CD4-positive, alpha-beta T cell (primary cell): Measurements from ENCODE around the gene HEY2. TPM values are rescaled to one million over a fixed set of nuclear protein-coding genes. Genes with fewer than 3 reads are reported as not detected.

Source experiments
- ATAC-seq: fragments of 200-7000 bp; cut with Tn5 transposase; one replicate; pipeline ENCODE4 v1.10.0; 2022; ENCODE audit warnings: mild to moderate bottlenecking; ENCODE audit not compliant: poor library complexity
- CTCF ChIA-PET: fragments of 350-600 bp; sonication (Branson Sonifier 250); formaldehyde crosslinking; loops from one replicate; lab custom pipeline; 2021; ENCODE audit warnings: antibody characterized with exemption, inconsistent platforms; lab: Charles Lee
- POLR2A ChIA-PET: fragments of 350-600 bp; sonication (Branson Sonifier 250); formaldehyde crosslinking; loops from one replicate; lab custom pipeline; 2021; ENCODE audit warnings: antibody characterized with exemption, inconsistent platforms; lab: Charles Lee
- DNase-seq, 14 experiments: peaks; one replicate each; pipeline ENCODE4 v3.0.0-alpha.2; 2013 to 2020; ENCODE audit warnings: mixed read lengths in 2 of 14
- H3K27ac ChIP-seq, 2 donors: one replicate each; pipeline versions ENCODE4 v1.5.1 to v1.7.0; 2013; ENCODE audit warnings: low read length in 2 of 2, low read depth in 1 of 2, mild to moderate bottlenecking in 1 of 2
- H3K27me3 ChIP-seq, 2 experiments: 1 replicate in 1 of 2; 2 replicates in 1 of 2; pipeline versions ENCODE4 v1.6.1 to v1.7.0; 2013; ENCODE audit warnings: low read length in 2 of 2, control low read depth in 1 of 2, mild to moderate bottlenecking in 1 of 2, moderate library complexity in 1 of 2; ENCODE audit not compliant: insufficient read depth in 2 of 2, control insufficient read depth in 1 of 2
- H3K36me3 ChIP-seq: one replicate; pipeline ENCODE4 v1.6.1; 2013; ENCODE audit warnings: low read length, control low read depth; ENCODE audit not compliant: insufficient read depth
- H3K4me1 ChIP-seq: one replicate; pipeline ENCODE4 v1.6.1; 2013; ENCODE audit warnings: low read length, control low read depth; ENCODE audit not compliant: insufficient read depth
- H3K4me3 ChIP-seq: one replicate; pipeline ENCODE4 v1.5.1; 2013; ENCODE audit warnings: mild to moderate bottlenecking, low read length, moderate library complexity
- H3K9me3 ChIP-seq, 2 experiments: 1 replicate in 1 of 2; 2 replicates in 1 of 2; pipeline versions ENCODE4 v1.6.1 to v1.7.0; 2013; ENCODE audit warnings: low read length in 2 of 2, mild to moderate bottlenecking in 2 of 2, control low read depth in 1 of 2, moderate library complexity in 1 of 2; ENCODE audit not compliant: control insufficient read depth in 1 of 2, insufficient read depth in 1 of 2
- H3K27ac Mint-ChIP-seq: one replicate; pipeline ENCODE4 v1.8.0; 2020; ENCODE audit warnings: mixed read lengths
- H3K27me3 Mint-ChIP-seq: one replicate; pipeline ENCODE4 v1.8.0; 2021; ENCODE audit warnings: mixed read lengths
- H3K36me3 Mint-ChIP-seq: one replicate; pipeline ENCODE4 v1.8.0; 2021; ENCODE audit warnings: low read depth, mixed read lengths
- H3K4me1 Mint-ChIP-seq: one replicate; pipeline ENCODE4 v1.8.0; 2021; ENCODE audit warnings: low read depth, mixed read lengths
- H3K4me3 Mint-ChIP-seq: one replicate; pipeline ENCODE4 v1.8.0; 2020; ENCODE audit warnings: mild to moderate bottlenecking, mixed read lengths
- H3K9me3 Mint-ChIP-seq: one replicate; pipeline ENCODE4 v1.8.0; 2020; ENCODE audit warnings: mixed read lengths
- CTCF ChIP-seq: fragments of 200-600 bp; IDR thresholded peaks from one replicate; pipeline ENCODE4 v1.8.0; 2022; ENCODE audit warnings: antibody characterized with exemption, mild to moderate bottlenecking
- intact Hi-C, 2 experiments: fragments of 100-400 bp; cut with DNase I in 1 of 2; cut with micrococcal nuclease in 1 of 2; formaldehyde crosslinking; loops; one replicate each; pipeline versions ENCODE4 v1.15.1 to v1.9.0; 2023 to 2025; cut with DNase I, micrococcal nuclease
- total RNA-seq, 174 experiments: library from RNA in 2 of 174; stranded (reverse) in 2 of 174; gene quantifications; one replicate each; pipeline ENCODE4 v1.2.3 and lab custom pipeline; 2021 to 2026

Gene HEY2
- total RNA-seq, 2 experiments from 2014 or later: 0.08 to 0.30 TPM

GRCh38 chr6:125784365-125784764, 34.9 kb downstream of the HEY2 start:
- intact Hi-C loops: loop anchor here (5.0 to 10.0 kb wide), 2 partner anchors 188 to 1480 kb away; partner anchors contain the start of gene RNF146 (in 1 of the 2)
- H3K4me3 Mint-ChIP-seq: no peak overlapping the region
- H3K4me1 Mint-ChIP-seq: peaks cover 19% of the 10 kb centered on the region
- H3K36me3 Mint-ChIP-seq: peaks cover 13% of the 10 kb centered on the region
- no peak for ATAC-seq
- DNase-seq: no peak
- Histone ChIP-seq H3K27ac (no peak overlapping the region), H3K36me3 (peaks cover 7% of the 10 kb centered on the region), H3K27me3 (no peaks in the 10 kb centered on the region), H3K9me3 (no peaks in the 10 kb centered on the region), H3K4me3 (no peak overlapping the region), H3K4me1 (peaks cover 13% of the 10 kb centered on the region)
- CTCF ChIA-PET: interaction anchor here (1.1 kb wide), 1 partner anchor 172 kb away, joined by 3 read pairs; the partner anchor contains the start of gene HINT3
- no peaks in the 10 kb centered on the region for H3K9me3 Mint-ChIP-seq
- POLR2A ChIA-PET: no interaction called here
- no peak for TF ChIP-seq CTCF
- H3K27me3 Mint-ChIP-seq: no peaks in the 10 kb centered on the region
- H3K27ac Mint-ChIP-seq: no peak overlapping the region

DNA sequence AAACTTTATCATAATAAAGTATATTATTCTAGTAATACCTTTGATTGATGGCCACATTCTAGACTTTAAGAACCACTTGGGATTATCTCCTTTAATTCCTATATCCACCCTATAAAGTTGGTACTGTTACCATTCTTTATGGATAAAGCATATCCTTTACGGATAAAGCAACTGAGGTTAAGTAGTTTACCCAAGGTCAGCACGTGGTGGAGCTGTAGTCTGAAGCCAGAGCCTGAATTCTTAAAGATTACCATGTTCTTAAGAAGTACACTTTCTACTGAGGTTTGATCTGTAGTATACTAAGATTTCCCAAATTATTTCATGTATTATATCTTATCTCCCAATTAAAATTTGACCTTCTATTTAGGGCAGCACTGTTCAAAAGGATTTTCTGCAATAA, 38.4 kb downstream of the HEY2 start:
- DNase-seq (peak in 1 of 14 experiments; percentile 29), ATAC-seq (no peak)
- no peaks in the 10 kb centered on the region for H3K27me3 ChIP-seq
- Mint-ChIP-seq H3K4me1 (peaks cover 38% of the 10 kb centered on the region), H3K27me3 (no peaks in the 10 kb centered on the region), H3K4me3 (peak overlapping the region; percentile 57), H3K9me3 (no peaks in the 10 kb centered on the region), H3K36me3 (peaks cover 28% of the 10 kb centered on the region), H3K27ac (peak overlapping the region; percentile 73)
- H3K9me3 ChIP-seq: no peaks in the 10 kb centered on the region
- ChIA-PET CTCF (no interaction called here), POLR2A (no interaction called here)
- no peak overlapping the region for H3K4me3 ChIP-seq
- H3K4me1 ChIP-seq: peaks cover 22% of the 10 kb centered on the region
- peaks cover 7% of the 10 kb centered on the region for H3K36me3 ChIP-seq
- no peak overlapping the region for H3K27ac ChIP-seq
- intact Hi-C loops: loop anchor here in 1 of 2 experiments (10.0 kb wide), 1 partner anchor 1477 kb away; the partner anchor contains the start of gene RNF146
- TF ChIP-seq CTCF: no peak

- TF ChIP-seq CTCF: no peak
- POLR2A ChIA-PET: interaction anchor here (0.6 to 4.7 kb wide), 18 partner anchors 8 to 1727 kb away, joined by 3 to 528 read pairs (median 14); partner anchors contain the start of genes HDDC2, HEY2, HINT3 and TRMT11
Observed at GRCh38 chr6:125789167-125789566, 39.7 kb downstream of the HEY2 start.

More at GRCh38 chr6:125789167-125789566, 39.7 kb downstream of the HEY2 start:
- DNase-seq (peak in 4 of 14 experiments; percentile 32 to 53 (median 42)), ATAC-seq (no peak)
- no peaks in the 10 kb centered on the region for H3K27me3 Mint-ChIP-seq
- H3K27ac Mint-ChIP-seq: peak overlapping the region; percentile 99
- no peaks in the 10 kb centered on the region for H3K9me3 ChIP-seq
- intact Hi-C loops: loop anchor here in 1 of 2 experiments (10.0 kb wide), 1 partner anchor 1476 kb away; the partner anchor contains the start of gene RNF146
- no peaks in the 10 kb centered on the region for H3K9me3 Mint-ChIP-seq
- H3K36me3 Mint-ChIP-seq: peaks cover 28% of the 10 kb centered on the region
- peak overlapping the region; percentile 82 to 86 for H3K27ac ChIP-seq
- H3K27me3 ChIP-seq: no peaks in the 10 kb centered on the region
- peaks cover 25% of the 10 kb centered on the region for H3K4me1 ChIP-seq
- H3K36me3 ChIP-seq: peaks cover 7% of the 10 kb centered on the region
- H3K4me1 Mint-ChIP-seq: peaks cover 51% of the 10 kb centered on the region
- CTCF ChIA-PET: interaction anchor here (0.8 to 3.8 kb wide), 3 partner anchors 8 to 168 kb away, joined by 3 to 72 read pairs (median 50); partner anchors contain the start of gene HINT3
- no peak overlapping the region for H3K4me3 ChIP-seq
- peak overlapping the region; percentile 94 for H3K4me3 Mint-ChIP-seq
